PC-3 (cell line): ENCODE measurements around the gene ZC2HC1B. TPM values are rescaled to one million over a fixed set of nuclear protein-coding genes. Genes with fewer than 3 reads are reported as not detected.
"Not testable (repeated sequence)": the region's sequence is repeated elsewhere in the genome, so short reads cannot be mapped to it uniquely, and the experiment has no call there.

Experiments
- ATAC-seq: fragments of 200-7000 bp; cut with Tn5 transposase; 2 replicates; pipeline ENCODE4 v1.9.1; 2020; ENCODE audit warnings: mild to moderate bottlenecking, moderate library complexity
- BruUV-seq: library from RNA; stranded (reverse); fragments of 400-500 nt; replicated peaks from 2 replicates; lab custom pipeline; 2021; lab: Mats Ljungman, UMichigan
- CTCF ChIA-PET: fragments of 300-600 bp; sonication (Branson Sonifier 250); formaldehyde crosslinking; loops from one replicate; lab custom pipeline; 2022; ENCODE audit warnings: antibody characterized with exemption; lab: Charles Lee
- POLR2A ChIA-PET: fragments of 300-600 bp; sonication (Branson Sonifier 250); formaldehyde crosslinking; loops from one replicate; lab custom pipeline; 2022; ENCODE audit warnings: antibody characterized with exemption; ENCODE audit not compliant: unreplicated experiment; lab: Charles Lee
- DNase-seq: peaks from one replicate; pipeline ENCODE4 v3.0.0-alpha.2; 2015
- H2AFZ ChIP-seq: fragments of 300-600 bp; sonication (generic); 2 replicates; pipeline ENCODE4 v1.6.0; 2016; ENCODE audit warnings: antibody characterized with exemption, low read length
- H3F3A ChIP-seq: fragments of 300-600 bp; sonication (generic); one replicate; pipeline ENCODE4 v1.6.0; 2017; ENCODE audit warnings: antibody characterized with exemption, low read length, control low read depth, mild to moderate bottlenecking; ENCODE audit not compliant: unreplicated experiment
- H3K27ac ChIP-seq: fragments of 300-600 bp; sonication (generic); 2 replicates; pipeline ENCODE4 v1.5.1; 2016; ENCODE audit warnings: mild to moderate bottlenecking, low read length
- H3K27me3 ChIP-seq: fragments of 300-600 bp; sonication (generic); 2 replicates; pipeline ENCODE4 v1.6.1; 2016; ENCODE audit warnings: low read length, mixed read lengths
- H3K36me3 ChIP-seq: fragments of 300-600 bp; sonication (generic); 2 replicates; pipeline ENCODE4 v1.6.1; 2016; ENCODE audit warnings: low read depth, mixed run types, low read length, mixed read lengths
- H3K4me1 ChIP-seq: fragments of 300-600 bp; sonication (generic); 2 replicates; pipeline ENCODE4 v1.5.1; 2016; ENCODE audit warnings: low read length; ENCODE audit not compliant: insufficient read depth
- H3K4me2 ChIP-seq: fragments of 300-600 bp; sonication (generic); 2 replicates; pipeline ENCODE4 v1.6.0; 2016; ENCODE audit warnings: low read length
- H3K4me3 ChIP-seq: fragments of 300-600 bp; sonication (generic); 2 replicates; pipeline ENCODE4 v1.5.1; 2016; ENCODE audit warnings: mild to moderate bottlenecking, low read length, mixed read lengths
- H3K79me2 ChIP-seq: fragments of 300-600 bp; sonication (generic); 2 replicates; pipeline ENCODE4 v1.6.1; 2017; ENCODE audit warnings: low read length, mixed read lengths
- H3K9ac ChIP-seq: fragments of 300-600 bp; sonication (generic); 2 replicates; pipeline ENCODE4 v1.6.0; 2016; ENCODE audit warnings: mild to moderate bottlenecking, low read length
- H3K9me2 ChIP-seq: fragments of 300-600 bp; sonication (generic); replicated peaks from 2 replicates; pipeline ENCODE4 v1.6.1; 2016; ENCODE audit warnings: mixed run types, low read length, mixed read lengths
- H3K9me3 ChIP-seq: fragments of 300-600 bp; sonication (generic); 2 replicates; pipeline ENCODE4 v1.6.1; 2016; ENCODE audit warnings: low read length, mixed read lengths
- H4K20me1 ChIP-seq: fragments of 300-600 bp; sonication (generic); 2 replicates; pipeline ENCODE4 v1.6.1; 2016; ENCODE audit warnings: low read length, mixed read lengths
- CTCF ChIP-seq: fragments of 300-600 bp; sonication (generic); conservative IDR thresholded peaks from 2 replicates; pipeline ENCODE4 v1.5.1; 2017; ENCODE audit warnings: antibody characterized with exemption, low read depth, mild to moderate bottlenecking, low read length
- EZH2 ChIP-seq: fragments of 300-600 bp; sonication (generic); IDR thresholded peaks from one replicate; pipeline ENCODE4 v1.6.1; 2017; ENCODE audit warnings: antibody characterized with exemption, mild to moderate bottlenecking, low read length; ENCODE audit not compliant: unreplicated experiment
- EZH2phosphoT487 ChIP-seq: fragments of 300-600 bp; sonication (generic); IDR thresholded peaks from 2 replicates; pipeline ENCODE4 v1.6.1; 2018; ENCODE audit warnings: mild to moderate bottlenecking, antibody characterized with exemption, low read length, borderline replicate concordance
- intact Hi-C: fragments of 100-400 bp; cut with micrococcal nuclease; formaldehyde crosslinking; loops from 2 replicates; pipeline ENCODE4 v1.9.0; 2023
- total RNA-seq: library from RNA; depleted of rRNA; stranded (reverse); fragments of >200 nt; gene quantifications from 2 replicates; pipeline ENCODE4 v1.2.3, GENCODE V29; 2014

ZC2HC1B gene
- total RNA-seq, 1 experiment from 2014 or later, result not detected

- Histone ChIP-seq H3K36me3 (peaks cover 40% of the 10 kb centered on the region), H4K20me1 (no peaks in the 10 kb centered on the region), H3K79me2 (peaks cover 55% of the 10 kb centered on the region), H3K4me1 (peaks cover 9% of the 10 kb centered on the region; the same call in 1 of the 2 replicates), H2AFZ (peak overlapping the region; percentile 97; the same call in 1 of the 2 replicates), H3K9ac (peak overlapping the region; percentile 98), H3K27ac (peak overlapping the region; percentile 54; the same call in 1 of the 2 replicates), H3K9me2 (no peaks in the 10 kb centered on the region), H3K9me3 (no peaks in the 10 kb centered on the region), H3K4me3 (peak overlapping the region; percentile 85), H3K4me2 (peak overlapping the region; percentile 97), H3K27me3 (no peaks in the 10 kb centered on the region), H3F3A (no peaks in the 10 kb centered on the region)
- POLR2A ChIA-PET, result no interaction called here
- ATAC-seq, result no peak
- TF ChIP-seq CTCF, result no peak
- no peak for TF ChIP-seq EZH2phosphoT487
- no peak for TF ChIP-seq EZH2
- no peak for DNase-seq
- CTCF ChIA-PET, result interaction anchor here (2.1 kb wide), 1 partner anchor 269 kb away, joined by 11 read pairs; no protein-coding TSS in a partner anchor
- intact Hi-C loops, result loop anchor here (5.0 to 10.0 kb wide), 3 partner anchors 99 to 267 kb away; partner anchors contain the start of gene PHACTR2
- no TSS peak for BruUV-seq
Measured at GRCh38 chr6:143844006-143844405, 20.3 kb upstream of the ZC2HC1B start.

DNA sequence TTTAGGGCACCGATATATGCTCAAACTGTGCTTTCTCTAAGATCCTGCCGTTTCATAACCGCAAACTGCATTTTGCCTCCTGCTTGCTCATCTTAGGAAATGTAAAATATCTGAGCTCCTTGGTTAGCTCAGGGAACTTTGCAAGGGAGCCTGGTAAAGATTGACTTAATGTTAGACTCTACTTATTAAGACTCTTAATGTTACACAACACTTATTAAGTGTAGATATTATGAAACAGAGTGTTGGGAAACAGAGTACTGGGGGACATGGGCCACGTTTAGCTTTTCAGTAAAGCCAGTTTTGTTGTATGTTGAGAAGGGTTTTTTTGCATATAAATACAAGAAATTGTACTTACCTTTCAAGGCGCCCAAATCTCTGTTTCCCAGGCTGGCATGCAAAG is 19.2 kb upstream of the ZC2HC1B start:
- H3K27me3 ChIP-seq, result no peaks in the 10 kb centered on the region
- no peak for TF ChIP-seq EZH2
- no peak for TF ChIP-seq EZH2phosphoT487
- TF ChIP-seq CTCF, result no peak
- BruUV-seq, result no TSS peak
- H3K9me2 ChIP-seq, result no peaks in the 10 kb centered on the region
- H3F3A ChIP-seq, result no peaks in the 10 kb centered on the region
- peaks cover 50% of the 10 kb centered on the region for H3K36me3 ChIP-seq
- peaks cover 9% of the 10 kb centered on the region; the same call in 1 of the 2 replicates for H3K4me1 ChIP-seq
- H3K9me3 ChIP-seq, result no peaks in the 10 kb centered on the region
- H3K27ac ChIP-seq, result no peak overlapping the region
- ChIA-PET POLR2A (no interaction called here), CTCF (no interaction called here)
- H3K4me3 ChIP-seq, result peak overlapping the region; percentile 85; the same call in 1 of the 2 replicates
- DNase-seq (no peak), ATAC-seq (no peak)
- H4K20me1 ChIP-seq, result no peaks in the 10 kb centered on the region
- peaks cover 66% of the 10 kb centered on the region for H3K79me2 ChIP-seq
- intact Hi-C loops, result loop anchor here (10.0 kb wide), 2 partner anchors 100 to 170 kb away; partner anchors contain the start of gene PHACTR2
- no peak overlapping the region for H2AFZ ChIP-seq
- peak overlapping the region; percentile 97 for H3K4me2 ChIP-seq
- no peak overlapping the region for H3K9ac ChIP-seq

- intact Hi-C loops, CTCF ChIA-PET: not testable (repeated sequence)
Measured at GRCh38 chr6:143851706-143852105, 12.6 kb upstream of the ZC2HC1B start.

GRCh38 chr6:143855057-143855456 is 9.2 kb upstream of the ZC2HC1B start:
- H3K9ac ChIP-seq, H2AFZ ChIP-seq, H3K4me2 ChIP-seq, ATAC-seq, H3K4me3 ChIP-seq, H3K9me3 ChIP-seq, H3K4me1 ChIP-seq, CTCF ChIA-PET, H3K9me2 ChIP-seq, POLR2A ChIA-PET, BruUV-seq, intact Hi-C loops, DNase-seq, H4K20me1 ChIP-seq, H3F3A ChIP-seq, H3K27me3 ChIP-seq, H3K27ac ChIP-seq: not testable (repeated sequence)
- peaks cover 42% of the 10 kb centered on the region for H3K36me3 ChIP-seq
- H3K79me2 ChIP-seq, result peaks cover 18% of the 10 kb centered on the region

More at GRCh38 chr6:143851706-143852105, 12.6 kb upstream of the ZC2HC1B start:
- Histone ChIP-seq H3K36me3 (peaks cover 49% of the 10 kb centered on the region), H3K79me2 (peaks cover 48% of the 10 kb centered on the region)
- H3K9me2 ChIP-seq, H3K9ac ChIP-seq, H3K27me3 ChIP-seq, H3K27ac ChIP-seq, H3K4me2 ChIP-seq, DNase-seq, POLR2A ChIA-PET, H3K4me1 ChIP-seq, ATAC-seq, H4K20me1 ChIP-seq, H3F3A ChIP-seq, BruUV-seq, H3K4me3 ChIP-seq, H3K9me3 ChIP-seq, H2AFZ ChIP-seq: not testable (repeated sequence)

GRCh38 chr6:143856762-143857161 is 7.5 kb upstream of the ZC2HC1B start:
- H3F3A ChIP-seq, H3K9me3 ChIP-seq, H3K27me3 ChIP-seq, BruUV-seq, H3K9ac ChIP-seq, H4K20me1 ChIP-seq, CTCF ChIA-PET, DNase-seq, H3K79me2 ChIP-seq, ATAC-seq, H3K4me3 ChIP-seq, H3K4me2 ChIP-seq, H3K9me2 ChIP-seq, H2AFZ ChIP-seq, H3K27ac ChIP-seq, POLR2A ChIA-PET, H3K4me1 ChIP-seq, intact Hi-C loops: not testable (repeated sequence)
- peaks cover 39% of the 10 kb centered on the region for H3K36me3 ChIP-seq
